ENCODE measurements around the gene BMPR1A.

GRCh38 chr10:86905429-86905828 is 149.0 kb downstream of the BMPR1A start:
- TF ChIP-seq, protein P1, sequence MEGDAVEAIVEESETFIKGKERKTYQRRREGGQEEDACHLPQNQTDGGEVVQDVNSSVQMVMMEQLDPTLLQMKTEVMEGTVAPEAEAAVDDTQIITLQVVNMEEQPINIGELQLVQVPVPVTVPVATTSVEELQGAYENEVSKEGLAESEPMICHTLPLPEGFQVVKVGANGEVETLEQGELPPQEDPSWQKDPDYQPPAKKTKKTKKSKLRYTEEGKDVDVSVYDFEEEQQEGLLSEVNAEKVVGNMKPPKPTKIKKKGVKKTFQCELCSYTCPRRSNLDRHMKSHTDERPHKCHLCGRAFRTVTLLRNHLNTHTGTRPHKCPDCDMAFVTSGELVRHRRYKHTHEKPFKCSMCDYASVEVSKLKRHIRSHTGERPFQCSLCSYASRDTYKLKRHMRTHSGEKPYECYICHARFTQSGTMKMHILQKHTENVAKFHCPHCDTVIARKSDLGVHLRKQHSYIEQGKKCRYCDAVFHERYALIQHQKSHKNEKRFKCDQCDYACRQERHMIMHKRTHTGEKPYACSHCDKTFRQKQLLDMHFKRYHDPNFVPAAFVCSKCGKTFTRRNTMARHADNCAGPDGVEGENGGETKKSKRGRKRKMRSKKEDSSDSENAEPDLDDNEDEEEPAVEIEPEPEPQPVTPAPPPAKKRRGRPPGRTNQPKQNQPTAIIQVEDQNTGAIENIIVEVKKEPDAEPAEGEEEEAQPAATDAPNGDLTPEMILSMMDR (IDR thresholded peaks at IDR 0.05) = no peak
- no peak for TF ChIP-seq POLR2A (IDR thresholded peaks at IDR 0.05)
- no peak for TF ChIP-seq POLR2AphosphoS5 (IDR thresholded peaks at IDR 0.05)
